GM18873 (cell line): ENCODE data around the gene USP3.

Experiments used
- ATAC-seq: cut with Tn5 transposase; IDR thresholded peaks from one replicate; pipeline ENCODE4 v1.9.1; 2021; ENCODE audit warnings: mild to moderate bottlenecking, moderate library complexity, moderate number of reproducible peaks; ENCODE audit not compliant: unreplicated experiment, low FRiP score

Gene USP3

DNA sequence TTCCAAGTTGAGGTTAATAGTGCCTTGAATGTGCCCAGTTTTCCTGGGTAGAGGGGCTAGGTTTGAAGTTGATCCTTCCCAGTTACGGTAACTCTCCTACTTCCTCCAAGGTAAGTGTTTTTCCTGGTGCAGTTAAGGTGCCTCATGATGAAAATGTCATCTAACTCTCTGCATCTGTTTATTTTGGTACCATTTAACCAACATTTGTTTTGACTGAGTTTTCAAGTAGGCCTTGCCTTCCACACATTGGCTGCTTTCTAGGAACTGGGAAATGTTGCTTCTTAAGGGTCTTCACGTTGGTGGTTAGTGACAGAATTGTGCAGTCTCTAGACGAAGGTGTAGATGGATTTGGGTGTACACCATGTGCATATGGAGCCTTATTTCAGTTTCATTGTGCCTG, 31.3 kb downstream of the USP3 start:
- ATAC-seq = no peak

DNA sequence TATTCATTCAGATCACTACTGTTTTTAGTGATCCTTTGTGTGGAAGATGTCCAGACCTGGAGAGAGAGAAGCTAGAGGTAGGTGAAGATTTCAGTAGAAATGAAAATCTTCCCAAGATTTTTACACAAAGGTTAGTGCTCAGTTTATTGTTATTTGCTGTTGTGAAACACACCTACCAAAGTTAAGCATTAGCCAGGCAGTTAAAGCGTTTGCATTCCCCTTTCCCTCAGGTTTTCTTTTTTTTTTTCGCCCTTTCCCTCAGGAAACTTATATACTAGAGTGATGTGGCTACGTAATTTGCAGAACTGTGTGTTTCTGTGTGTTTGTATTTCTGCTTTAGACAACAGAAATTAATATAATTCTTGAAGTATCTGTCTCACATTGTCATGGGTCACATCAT, 34.5 kb downstream of the USP3 start:
- no peak for ATAC-seq

DNA sequence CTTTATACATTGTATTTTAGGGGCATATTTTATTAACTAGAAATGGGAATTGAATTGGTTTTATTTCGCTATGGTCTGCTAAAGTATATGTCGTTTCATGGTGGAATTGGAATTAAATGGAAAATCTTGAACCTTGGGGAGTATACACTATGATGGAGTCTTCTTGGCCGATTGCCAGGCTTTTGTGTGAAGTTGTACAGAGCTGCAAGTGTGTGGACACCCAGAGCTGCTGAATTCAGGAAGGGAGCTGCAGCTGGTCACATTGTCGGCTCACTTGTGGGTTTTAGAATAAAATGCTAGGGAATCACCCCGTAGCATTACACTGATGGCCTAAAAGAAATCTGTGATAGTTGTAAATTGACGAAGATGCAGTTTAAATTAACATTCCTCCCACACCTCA, 35.1 kb downstream of the USP3 start:
- no peak for ATAC-seq

DNA sequence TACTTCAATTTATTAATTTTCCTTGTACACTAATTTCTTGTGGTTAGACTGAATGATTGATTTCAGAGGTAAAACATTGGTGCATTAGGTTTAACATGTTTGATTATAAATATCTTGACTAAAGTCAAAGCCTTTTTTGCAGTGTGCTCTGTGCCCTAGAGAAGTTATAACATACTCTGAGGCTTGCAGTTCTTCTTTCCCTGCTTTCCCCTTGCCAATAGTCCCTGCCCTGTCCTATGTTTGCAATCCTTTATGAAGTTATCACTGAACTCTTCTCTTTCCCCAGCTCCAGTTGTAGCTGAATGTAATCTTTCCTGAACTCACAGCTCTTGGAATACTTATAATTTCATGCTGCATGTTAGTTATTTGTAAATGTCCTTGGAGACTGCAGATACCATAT, 35.6 kb downstream of the USP3 start:
- no peak for ATAC-seq

DNA sequence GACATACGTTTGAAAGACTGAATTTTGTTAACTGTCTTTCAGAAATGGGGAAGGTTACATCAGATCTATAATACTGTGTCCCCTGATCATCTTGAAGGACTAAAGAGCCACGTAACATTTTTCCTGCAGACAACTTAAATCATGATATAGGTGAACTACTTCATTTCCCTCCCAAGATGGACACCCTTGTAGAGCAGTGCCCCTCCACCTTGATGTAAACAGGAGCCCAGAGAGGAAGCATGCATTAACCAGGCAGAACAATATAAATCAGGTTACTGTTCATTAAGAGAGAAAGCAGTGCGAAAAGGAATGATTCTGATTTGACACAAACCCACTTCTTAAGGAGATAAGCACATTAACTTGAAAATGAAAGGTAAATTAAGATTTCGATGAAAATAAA, 36.1 kb downstream of the USP3 start:
- ATAC-seq = no peak

DNA sequence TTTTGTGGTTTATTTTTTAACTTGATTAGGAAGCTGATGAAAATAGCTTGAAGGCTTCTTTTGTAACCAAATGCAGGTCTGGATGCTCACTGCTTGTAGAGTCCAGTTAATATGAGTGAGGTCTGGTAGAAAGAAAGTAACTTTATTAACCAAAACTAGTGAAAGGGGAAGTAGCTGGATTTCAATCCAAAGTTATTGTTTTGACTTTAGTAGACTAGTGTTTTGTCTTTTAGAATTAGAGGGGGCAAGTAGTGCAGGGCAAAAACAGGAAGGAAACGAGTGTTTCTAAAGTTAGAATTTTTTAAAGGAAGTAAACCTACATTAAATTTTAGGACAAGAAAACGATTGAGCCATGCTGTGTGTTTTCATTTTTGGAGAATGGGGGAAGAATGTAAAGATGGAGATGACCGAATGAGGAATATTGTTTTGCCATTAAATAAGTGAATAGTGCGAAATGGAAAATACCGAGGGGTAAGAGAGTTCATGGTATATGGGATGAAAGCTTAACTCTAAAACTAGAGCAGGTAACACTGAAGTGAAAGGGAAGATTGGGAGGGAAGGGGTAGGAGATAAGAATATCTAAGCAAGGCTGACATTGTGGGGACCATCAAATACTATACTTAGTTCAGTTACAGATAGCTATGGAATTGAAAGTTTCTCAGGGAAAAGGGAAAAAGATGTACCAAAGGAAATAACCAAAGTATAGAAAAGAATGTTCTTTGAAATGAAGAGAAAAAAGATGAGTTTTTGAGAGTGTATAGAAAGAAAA, 40.0 kb downstream of the USP3 start:
- ATAC-seq = no peak

DNA sequence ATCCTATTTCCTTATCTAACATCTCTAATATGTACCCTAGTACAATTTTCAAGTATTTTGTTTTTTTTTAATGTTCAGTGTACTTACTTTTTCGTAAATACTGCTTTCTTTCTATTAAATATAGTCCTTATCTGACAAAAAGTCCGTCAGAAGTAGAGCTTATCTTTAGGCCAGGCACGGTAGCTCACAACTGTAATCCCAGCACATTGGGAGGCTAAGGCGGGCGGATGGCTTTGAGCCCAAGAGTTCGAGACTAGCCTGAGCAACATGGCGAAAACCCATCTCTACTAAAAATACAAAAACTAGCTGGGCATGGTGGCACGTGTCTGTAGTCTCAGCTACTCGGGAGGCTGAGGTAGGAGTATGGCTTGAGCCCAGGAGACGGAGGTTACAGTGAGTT, 41.1 kb downstream of the USP3 start:
- no peak for ATAC-seq

DNA sequence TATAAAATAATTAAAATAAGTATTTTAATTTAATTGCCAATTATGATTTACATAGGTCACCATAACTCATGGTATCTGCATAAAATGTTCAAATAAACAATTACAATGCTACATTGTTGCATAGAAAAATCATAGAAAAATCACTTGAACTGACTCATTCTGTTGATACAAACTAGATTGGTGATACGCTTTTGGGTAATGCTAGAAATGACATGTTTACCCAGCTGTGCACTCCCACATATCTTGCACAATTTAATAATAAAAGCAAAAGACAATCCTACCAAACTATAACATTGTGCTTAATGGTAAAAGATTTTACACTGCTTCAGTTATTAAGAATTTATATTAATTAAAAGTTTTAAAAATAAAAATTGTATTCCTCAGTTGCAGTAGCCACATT, 47.0 kb downstream of the USP3 start:
- no peak for ATAC-seq

DNA sequence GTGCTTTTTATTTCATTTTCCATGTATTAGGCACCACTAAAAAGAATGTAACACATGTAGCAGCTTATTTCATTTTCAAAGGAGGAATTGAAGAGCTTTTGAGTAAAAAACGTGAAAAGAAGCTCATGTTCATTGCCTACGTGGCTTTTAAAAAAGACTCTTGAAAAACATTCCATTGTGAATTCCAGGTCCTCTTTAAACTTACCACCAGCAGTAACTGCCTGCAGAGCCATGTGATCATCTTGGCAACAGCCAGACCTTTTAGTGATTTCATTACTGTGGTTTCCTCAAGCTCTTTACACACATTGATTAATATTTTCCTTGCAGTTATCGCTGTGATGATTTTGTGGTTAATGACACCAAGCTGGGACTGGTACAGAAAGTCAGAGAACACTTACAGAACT, 49.0 kb downstream of the USP3 start:
- no peak for ATAC-seq

DNA sequence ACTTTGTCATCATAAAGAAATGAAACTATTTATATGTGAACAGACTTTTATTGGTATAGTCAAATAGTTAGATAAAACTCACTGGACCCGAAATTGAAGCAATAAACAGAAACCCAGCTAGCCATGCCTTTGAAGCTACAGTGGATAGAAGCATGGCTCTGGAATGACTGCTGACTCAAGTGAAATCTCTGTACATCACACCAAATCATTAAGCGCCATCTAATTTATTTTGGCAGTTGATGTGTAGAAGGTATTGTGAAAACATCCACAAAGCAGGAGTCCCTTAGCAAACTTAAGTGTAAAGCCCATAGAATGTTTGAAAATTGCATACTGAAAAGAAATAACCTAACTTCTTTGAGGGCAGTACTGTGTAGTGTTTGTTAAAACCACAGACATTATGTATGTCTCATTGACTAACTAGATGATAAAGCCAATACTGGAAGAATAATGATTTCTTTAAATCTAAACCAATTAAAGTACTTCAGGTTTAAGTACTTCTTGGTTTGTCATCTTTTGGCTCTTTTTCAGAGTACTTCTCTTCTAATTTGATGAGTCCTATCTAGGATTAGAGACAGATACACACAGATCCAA, 50.0 kb downstream of the USP3 start:
- ATAC-seq = no peak

DNA sequence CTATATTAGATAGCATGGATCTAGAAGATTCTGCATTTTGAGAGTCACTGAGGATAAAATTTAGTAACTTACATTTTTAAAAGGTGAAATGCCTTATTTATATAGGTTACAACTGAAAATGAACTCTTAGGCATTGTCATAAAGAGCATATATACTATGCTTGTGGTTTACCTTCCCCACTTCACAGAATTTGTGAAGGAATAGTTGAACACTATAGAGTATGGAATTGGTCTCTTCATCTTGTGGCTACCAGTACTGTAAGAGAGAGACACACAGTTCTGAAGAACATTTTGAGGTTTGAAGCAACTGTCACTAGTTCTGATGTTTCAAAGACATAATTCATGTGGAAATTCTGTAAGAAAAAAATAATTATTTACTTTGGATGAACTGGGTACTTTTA, 51.1 kb downstream of the USP3 start:
- ATAC-seq = no peak

DNA sequence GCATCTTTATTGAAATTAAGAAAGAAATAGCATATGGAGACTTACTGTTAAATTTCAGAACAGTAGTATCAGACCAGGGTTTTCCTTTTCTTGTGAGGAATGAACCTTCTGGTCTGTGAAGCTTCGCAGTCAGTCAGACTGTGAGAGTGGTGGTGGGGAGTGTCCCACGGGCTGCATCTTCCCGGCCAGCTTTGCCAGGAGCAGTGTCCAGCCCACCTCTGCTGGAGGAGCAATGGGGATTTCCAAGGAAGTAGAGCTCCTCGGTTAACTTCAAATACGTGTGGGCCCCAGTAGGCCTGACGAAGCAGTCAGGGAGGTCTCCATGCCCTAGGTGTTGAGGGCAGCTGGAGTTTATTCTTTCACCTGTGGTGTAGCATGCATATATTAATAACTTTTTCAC, 51.9 kb downstream of the USP3 start:
- ATAC-seq = no peak

DNA sequence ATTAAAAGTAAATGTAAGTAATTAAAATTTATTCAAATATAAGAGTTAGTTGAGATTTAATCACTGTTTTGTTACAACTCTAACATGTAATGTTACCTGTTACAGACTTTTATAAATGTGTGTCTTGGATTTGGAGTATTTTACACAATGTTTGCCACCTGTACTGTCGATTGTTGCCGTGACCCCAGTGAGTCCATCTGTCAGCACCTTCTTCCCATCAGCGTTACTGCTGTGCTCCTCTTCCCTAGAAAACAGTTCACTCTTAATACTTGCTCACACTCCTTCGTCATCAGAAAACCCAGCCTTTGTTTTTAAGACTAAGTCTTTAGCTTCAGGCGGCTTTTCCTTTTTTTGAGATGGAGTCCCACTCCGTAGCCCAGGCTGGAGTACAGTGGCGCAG, 52.3 kb downstream of the USP3 start:
- ATAC-seq = no peak

DNA sequence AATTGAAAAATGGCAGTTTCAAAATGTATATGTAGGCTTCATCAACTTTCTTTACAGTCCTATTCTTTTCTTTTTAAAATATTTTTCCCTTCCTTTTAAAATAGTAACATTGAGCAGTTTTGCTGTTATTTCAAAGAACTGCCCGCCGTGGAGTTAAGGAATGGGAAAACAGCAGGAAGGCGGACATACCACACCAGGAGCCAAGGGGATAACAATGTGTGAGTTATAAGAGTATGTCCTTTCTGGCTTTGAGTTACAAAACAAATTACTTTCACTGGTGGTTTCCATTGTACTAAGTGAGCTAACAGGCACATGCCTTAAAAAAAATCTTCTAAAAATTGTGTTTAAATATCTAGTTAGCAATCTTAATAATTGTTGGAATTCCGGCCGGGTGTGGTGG, 55.4 kb downstream of the USP3 start:
- ATAC-seq = no peak

DNA sequence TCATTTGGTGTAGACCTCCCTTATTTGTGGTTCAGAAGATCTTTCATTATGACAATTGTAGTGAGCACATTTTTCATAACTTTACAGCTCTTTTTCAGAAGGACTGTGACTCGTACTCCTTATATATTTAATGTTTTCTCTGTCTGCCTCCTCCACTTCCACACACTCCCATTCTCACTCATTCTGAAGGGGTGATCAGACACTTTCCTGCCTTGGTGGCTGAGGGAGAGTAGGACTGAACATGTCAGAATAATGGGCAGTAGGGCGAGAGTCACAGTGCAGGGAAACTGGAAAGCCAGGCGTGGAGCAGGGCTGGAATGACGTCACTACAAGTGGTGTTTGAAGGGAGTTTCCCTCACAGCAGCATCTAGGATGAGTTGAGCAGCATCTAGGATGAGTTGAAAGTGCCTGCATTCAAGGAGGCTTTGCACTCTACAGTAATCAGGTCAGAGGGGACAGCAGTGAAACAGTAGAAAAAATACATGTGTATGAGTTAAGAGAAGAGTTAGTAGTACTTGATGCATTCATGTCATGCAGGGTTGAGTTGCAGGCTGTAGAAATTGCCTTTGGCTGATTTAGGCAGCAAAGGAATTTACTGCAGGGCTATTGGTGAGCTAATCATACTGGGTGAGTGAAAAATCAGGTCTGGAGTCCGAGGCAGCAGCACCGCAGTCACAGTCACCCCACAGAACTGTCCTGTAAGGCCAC, 56.5 kb downstream of the USP3 start:
- ATAC-seq = no peak

DNA sequence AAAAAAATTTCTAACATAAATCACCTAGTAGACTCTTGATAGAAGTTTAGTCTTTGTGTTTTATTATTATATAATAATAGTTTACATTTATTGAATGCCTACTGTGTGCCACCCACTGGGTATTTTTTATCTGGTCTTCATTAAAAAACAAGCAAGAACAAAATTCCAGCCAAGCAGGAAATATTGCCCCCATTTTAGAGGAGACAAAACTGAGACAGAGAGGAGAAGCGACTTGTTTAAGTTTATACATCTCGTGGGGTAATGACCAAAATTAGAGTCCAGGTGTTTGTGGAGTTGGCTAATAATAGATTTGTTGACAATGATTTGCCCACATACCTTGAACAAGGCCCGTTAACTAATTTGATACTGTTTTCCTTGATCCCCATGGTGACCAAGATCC, 59.7 kb downstream of the USP3 start:
- ATAC-seq = no peak

DNA sequence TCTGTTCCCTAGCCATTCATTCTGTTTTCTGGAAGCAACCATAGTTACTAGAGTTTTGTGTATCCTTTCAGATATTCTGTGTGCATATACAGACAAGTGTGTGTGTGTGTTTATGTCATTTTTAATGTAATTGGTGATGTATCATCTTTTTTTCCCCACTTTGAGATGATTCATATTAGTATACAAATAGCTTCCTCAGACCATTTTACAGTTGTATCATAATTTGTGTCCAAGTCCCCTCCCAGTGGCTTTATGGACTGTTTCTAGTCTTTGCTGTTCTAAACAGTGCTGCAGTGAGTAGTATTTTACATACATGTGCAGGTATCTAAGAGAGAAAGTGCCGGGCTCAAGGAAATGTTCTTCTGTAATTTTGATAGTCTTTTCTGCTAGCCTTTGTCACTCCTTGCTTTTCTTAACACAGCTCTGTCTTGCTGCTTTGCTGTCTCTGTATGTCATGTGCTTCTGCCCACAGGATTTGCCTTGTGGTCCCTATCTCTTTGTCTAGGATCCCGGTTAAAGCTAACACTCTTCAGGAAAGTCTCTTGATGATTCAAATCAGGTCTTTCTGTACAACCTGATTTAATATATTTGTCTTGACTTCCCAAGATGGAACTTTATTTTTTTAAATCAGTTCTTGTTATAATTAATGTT, 61.3 kb downstream of the USP3 start:
- ATAC-seq = no peak

DNA sequence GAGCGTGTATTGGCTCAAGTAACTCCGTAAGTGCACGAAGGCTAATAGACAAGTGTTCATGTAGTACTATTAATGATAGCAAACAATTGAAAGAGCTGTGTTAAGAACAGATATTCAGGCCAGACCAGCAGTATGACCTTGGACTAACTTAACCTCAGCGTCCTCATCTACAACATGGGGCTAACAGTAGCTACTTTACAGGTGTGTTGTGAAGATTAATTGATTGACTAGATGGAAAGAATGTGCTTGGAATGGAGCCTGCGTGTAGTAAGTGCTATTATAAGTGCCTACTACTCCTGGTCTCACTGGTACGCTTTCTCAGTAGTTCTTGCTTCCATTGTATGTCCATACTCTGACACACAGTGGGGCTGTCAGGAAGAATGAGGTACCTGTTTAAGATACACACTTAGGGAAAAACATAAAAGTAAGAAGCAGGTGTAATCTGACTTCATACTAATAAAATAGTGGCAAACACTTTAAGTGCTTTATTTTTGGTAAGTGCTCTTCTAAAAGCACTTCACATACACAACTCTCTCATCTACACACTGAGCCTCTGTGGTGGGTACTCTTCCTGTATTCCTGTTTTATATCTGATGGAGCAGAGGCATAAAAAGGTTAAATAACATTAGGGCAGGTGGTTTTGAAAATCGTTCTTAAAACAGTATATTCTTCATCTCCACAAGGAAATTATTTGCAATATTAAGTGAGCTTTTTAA, 68.5 kb downstream of the USP3 start:
- ATAC-seq = no peak

DNA sequence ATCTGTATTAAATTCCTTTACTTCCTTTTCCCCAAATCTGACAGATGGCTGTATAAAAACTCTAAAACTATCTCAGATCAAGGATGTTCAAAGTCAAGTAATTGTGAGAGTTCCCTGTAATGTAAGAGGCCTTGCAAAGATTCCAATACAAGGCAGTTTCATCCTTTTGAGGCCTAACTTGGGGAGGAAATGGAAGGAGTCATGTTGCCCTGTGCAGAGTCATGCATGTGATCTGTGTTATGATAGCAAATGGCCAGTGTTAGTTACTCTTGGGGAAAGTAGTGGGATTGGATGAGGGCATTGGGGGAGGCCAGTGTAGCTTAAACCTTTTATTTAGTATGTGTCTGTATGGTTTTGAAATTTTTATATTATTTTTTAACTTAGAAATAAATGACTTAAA, 69.1 kb downstream of the USP3 start:
- no peak for ATAC-seq

DNA sequence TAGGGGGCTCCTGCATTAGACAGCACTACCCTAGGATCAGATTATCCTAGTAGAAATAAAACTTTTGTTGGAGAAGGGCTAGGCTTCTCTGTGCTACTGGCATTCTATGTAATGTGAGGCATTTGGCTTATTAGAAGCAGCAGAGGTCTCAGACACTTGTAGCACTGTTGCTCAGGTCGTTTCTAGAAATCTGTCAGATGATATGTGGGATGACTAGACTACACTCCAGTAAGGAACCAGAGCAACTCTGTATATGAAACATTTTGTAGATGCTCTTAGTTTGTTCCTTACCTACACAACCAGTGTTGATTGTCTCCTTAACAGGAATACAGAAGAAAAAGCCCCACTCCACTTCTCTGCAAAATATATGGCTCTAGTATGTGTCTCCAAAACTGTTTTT, 70.9 kb downstream of the USP3 start:
- no peak for ATAC-seq

DNA sequence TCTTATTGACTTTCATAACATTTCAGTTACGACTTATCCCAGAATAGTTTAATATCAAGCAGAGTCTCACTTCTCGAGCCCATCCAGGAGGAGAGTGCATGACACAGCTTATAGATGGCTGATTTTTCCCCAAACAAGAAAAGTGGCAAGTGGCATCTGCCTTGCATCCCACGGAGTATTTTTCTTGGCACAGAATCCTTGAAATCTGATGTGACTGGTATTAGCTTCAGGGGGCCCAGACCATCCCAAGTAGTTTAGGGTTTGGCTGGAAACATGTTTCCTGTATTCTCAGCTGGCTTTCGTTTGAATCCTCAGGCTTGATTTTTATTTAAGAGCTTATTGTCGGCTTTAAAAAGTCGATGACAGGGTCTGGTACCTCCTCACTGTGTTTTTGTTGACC, 72.0 kb downstream of the USP3 start:
- ATAC-seq = no peak
